H9 (cell line): ENCODE measurements around the gene CTIF. TPM values are rescaled to one million over a fixed set of nuclear protein-coding genes. Genes with fewer than 3 reads are reported as not detected.

Experiments
- DNase-seq: peaks from one replicate; pipeline ENCODE4 v3.0.0-alpha.2; 2017
- H2AFZ ChIP-seq: one replicate; pipeline ENCODE4 v1.6.1; 2013; ENCODE audit warnings: mild to moderate bottlenecking, low read length, control low read depth, moderate library complexity
- H2AK5ac ChIP-seq: 2 replicates; pipeline ENCODE4 v1.6.1; 2013; ENCODE audit warnings: low read length, control low read depth, mixed read lengths; ENCODE audit not compliant: insufficient read length
- H2BK120ac ChIP-seq: one replicate; pipeline ENCODE4 v1.6.1; 2013; ENCODE audit warnings: low read depth, mild to moderate bottlenecking, low read length, control low read depth, inconsistent platforms; ENCODE audit not compliant: poor library complexity, severe bottlenecking
- H2BK12ac ChIP-seq: 2 replicates; pipeline ENCODE4 v1.6.1; 2013; ENCODE audit warnings: low read length, control low read depth, mixed read lengths, low read depth; ENCODE audit not compliant: insufficient read length
- H2BK15ac ChIP-seq: 2 replicates; pipeline ENCODE4 v1.6.1; 2013; ENCODE audit warnings: low read depth, low read length, control low read depth
- H2BK20ac ChIP-seq: one replicate; pipeline ENCODE4 v1.6.1; 2013; ENCODE audit warnings: low read depth, mild to moderate bottlenecking, low read length, control low read depth, inconsistent platforms; ENCODE audit not compliant: poor library complexity, severe bottlenecking
- H2BK5ac ChIP-seq: 2 replicates; pipeline ENCODE4 v1.6.1; 2013; ENCODE audit warnings: low read length, control low read depth, mixed read lengths; ENCODE audit not compliant: insufficient read length
- H3K14ac ChIP-seq: 2 replicates; pipeline ENCODE4 v1.6.1; 2013; ENCODE audit warnings: low read length, control low read depth; ENCODE audit not compliant: insufficient read depth
- H3K18ac ChIP-seq: 2 replicates; pipeline ENCODE4 v1.6.1; 2013; ENCODE audit warnings: low read depth, mild to moderate bottlenecking, mixed read lengths, low read length, control low read depth; ENCODE audit not compliant: insufficient read length
- H3K23ac ChIP-seq: 2 replicates; pipeline ENCODE4 v1.6.1; 2013; ENCODE audit warnings: low read length, control low read depth, mixed read lengths, low read depth; ENCODE audit not compliant: insufficient read length
- H3K23me2 ChIP-seq: 2 replicates; pipeline ENCODE4 v1.6.1; 2013; ENCODE audit warnings: low read depth, mild to moderate bottlenecking, mixed read lengths, low read length, control low read depth; ENCODE audit not compliant: insufficient read length, poor library complexity, severe bottlenecking
- H3K27ac ChIP-seq: 2 replicates; pipeline ENCODE4 v1.5.1; 2013; ENCODE audit warnings: low read length, control low read depth, mixed read lengths, low read depth; ENCODE audit not compliant: insufficient read length
- H3K27me3 ChIP-seq: 2 replicates; pipeline ENCODE4 v1.6.1; 2013; ENCODE audit warnings: low read length, control low read depth, inconsistent platforms; ENCODE audit not compliant: insufficient read depth
- H3K4ac ChIP-seq: 2 replicates; pipeline ENCODE4 v1.6.1; 2013; ENCODE audit warnings: low read depth, mild to moderate bottlenecking, control low read depth, inconsistent platforms, low read length, moderate library complexity
- H3K4me1 ChIP-seq: 2 replicates; pipeline ENCODE4 v1.6.1; 2013; ENCODE audit warnings: low read length, control low read depth, inconsistent platforms; ENCODE audit not compliant: insufficient read depth
- H3K4me2 ChIP-seq: 2 replicates; pipeline ENCODE4 v1.6.1; 2013; ENCODE audit warnings: low read length, control low read depth, mixed read lengths; ENCODE audit not compliant: insufficient read length, insufficient read depth
- H3K56ac ChIP-seq: 2 replicates; pipeline ENCODE4 v1.6.1; 2013; ENCODE audit warnings: low read depth, mild to moderate bottlenecking, mixed read lengths, low read length, control low read depth; ENCODE audit not compliant: insufficient read length
- H3K79me1 ChIP-seq: 2 replicates; pipeline ENCODE4 v1.6.1; 2013; ENCODE audit warnings: low read depth, mild to moderate bottlenecking, moderate library complexity, low read length, control low read depth, inconsistent platforms; ENCODE audit not compliant: insufficient read depth, poor library complexity, severe bottlenecking
- H3K79me2 ChIP-seq: 2 replicates; pipeline ENCODE4 v1.6.1; 2013; ENCODE audit warnings: low read length, control low read depth, inconsistent platforms; ENCODE audit not compliant: insufficient read depth
- H3K9ac ChIP-seq: 2 replicates; pipeline ENCODE4 v1.6.1; 2013; ENCODE audit warnings: low read length, control low read depth, mixed read lengths; ENCODE audit not compliant: insufficient read length; ENCODE audit errors: extremely low read depth
- H3K9me3 ChIP-seq: one replicate; pipeline ENCODE4 v1.6.1; 2013; ENCODE audit warnings: low read depth, low read length, inconsistent platforms; ENCODE audit not compliant: control insufficient read depth
- H3T11ph ChIP-seq: one replicate; pipeline ENCODE4 v1.6.1; 2013; ENCODE audit warnings: mild to moderate bottlenecking, low read length, control low read depth, inconsistent platforms
- H4K20me1 ChIP-seq: one replicate; pipeline ENCODE4 v1.6.1; 2013; ENCODE audit not compliant: control insufficient read depth, insufficient read length, insufficient read depth
- H4K5ac ChIP-seq: 2 replicates; pipeline ENCODE4 v1.6.1; 2013; ENCODE audit warnings: low read depth, mild to moderate bottlenecking, mixed read lengths, low read length, control low read depth; ENCODE audit not compliant: insufficient read length
- H4K8ac ChIP-seq: replicated peaks from 2 replicates; pipeline ENCODE4 v1.6.1; 2013; ENCODE audit warnings: low read length, control low read depth, mixed read lengths, low read depth; ENCODE audit not compliant: insufficient read length
- H4K91ac ChIP-seq: 2 replicates; pipeline ENCODE4 v1.6.1; 2013; ENCODE audit warnings: low read depth, mild to moderate bottlenecking, moderate library complexity, mixed read lengths, low read length, control low read depth; ENCODE audit not compliant: insufficient read length
- H3K27ac Mint-ChIP-seq, 3 experiments: 2 replicates in 2 of 3; 3 replicates in 1 of 3; pipeline ENCODE4 v1.8.0; 2020 to 2021; ENCODE audit warnings: mixed read lengths in 3 of 3, mild to moderate bottlenecking in 1 of 3, moderate library complexity in 1 of 3
- H3K27me3 Mint-ChIP-seq: 2 replicates; pipeline ENCODE4 v1.8.0; 2021; ENCODE audit warnings: low read depth, mild to moderate bottlenecking, moderate library complexity, mixed read lengths
- H3K36me3 Mint-ChIP-seq, 3 experiments: 2 replicates in 2 of 3; 3 replicates in 1 of 3; pipeline ENCODE4 v1.8.0; 2020 to 2021; ENCODE audit warnings: low read depth in 3 of 3, mixed read lengths in 3 of 3; ENCODE audit not compliant: insufficient read depth in 1 of 3
- H3K4me1 Mint-ChIP-seq, 2 experiments: 2 replicates each; pipeline ENCODE4 v1.8.0; 2020; ENCODE audit warnings: mixed read lengths in 2 of 2
- H3K4me3 Mint-ChIP-seq, 2 experiments: 2 replicates in 1 of 2; 3 replicates in 1 of 2; pipeline ENCODE4 v1.8.0; 2020 to 2021; ENCODE audit warnings: mild to moderate bottlenecking in 2 of 2, mixed read lengths in 2 of 2, moderate library complexity in 1 of 2
- H3K9me3 Mint-ChIP-seq, 2 experiments: 2 replicates in 1 of 2; 3 replicates in 1 of 2; pipeline ENCODE4 v1.8.0; 2020; ENCODE audit warnings: mild to moderate bottlenecking in 2 of 2, mixed read lengths in 2 of 2, moderate library complexity in 1 of 2
- WGBS: extraction: QIAGEN DNeasy Blood & Tissue Kit; methylation state at CpG from one replicate; pipeline ENCODE4 v1.1.7; 2013; ENCODE audit warnings: missing lambda C conversion rate, low lambda C conversion rate, mixed read lengths; ENCODE audit not compliant: insufficient read length; ENCODE audit errors: extremely low coverage; 5-methylcytosine and 5-hydroxymethylcytosine counted together
- total RNA-seq: library from RNA; stranded (reverse); gene quantifications from 2 replicates; pipeline ENCODE4 v1.2.1, GENCODE V29; 2021
- TF ChIP-seq, protein P1 (sequence below): fragments of 200-600 bp; sonication (generic); conservative IDR thresholded peaks from 3 replicates; pipeline ENCODE4 v1.8.0; 2021; ENCODE audit warnings: antibody characterized with exemption, mild to moderate bottlenecking

The CTIF gene
- total RNA-seq, 1 experiment from 2014 or later, result 15.8 TPM

DNA sequence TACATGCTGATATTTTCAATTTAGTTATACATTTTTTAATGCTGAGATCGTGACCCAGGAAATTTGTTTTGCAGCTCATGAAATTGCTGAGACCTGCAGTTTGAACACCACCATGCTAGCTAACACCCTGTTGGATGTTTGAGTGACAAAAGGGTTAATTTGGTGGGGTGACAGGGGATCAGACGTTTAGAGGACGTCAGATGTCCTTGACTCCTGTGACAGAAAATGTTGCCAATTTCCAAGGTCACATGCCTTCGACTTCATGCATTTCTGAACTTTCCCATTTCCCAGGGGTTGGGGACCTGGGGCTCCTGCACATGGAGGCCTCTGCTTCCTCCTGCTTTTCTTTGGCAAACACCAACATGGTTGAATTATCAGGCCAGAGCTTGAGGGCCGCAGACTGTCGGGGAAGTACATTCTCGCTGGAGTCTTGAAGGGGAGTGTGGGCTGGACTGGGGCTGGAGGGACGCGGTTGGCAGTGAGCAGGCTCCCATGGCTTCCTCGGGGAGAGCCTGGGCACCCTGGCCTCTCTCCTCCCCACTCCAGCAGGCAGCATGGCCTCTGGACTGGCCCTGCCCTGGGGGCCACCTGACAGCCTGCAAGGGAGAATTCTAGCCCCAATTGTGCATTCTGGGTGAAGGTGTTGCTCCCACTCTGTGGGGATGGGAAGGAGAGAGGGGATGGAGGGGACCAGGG is 73.1 kb downstream of the CTIF start:
- Histone ChIP-seq H3K4me1 (no peaks in the 10 kb centered on the region; the same call in 1 of the 2 replicates), H3K27ac (no peak overlapping the region), H2BK12ac (no peak overlapping the region), H3K79me2 (no peaks in the 10 kb centered on the region), H2AFZ (no peak overlapping the region), H3K4ac (no peak overlapping the region), H2BK20ac (no peak overlapping the region), H3K27me3 (no peaks in the 10 kb centered on the region), H4K20me1 (peaks cover 3% of the 10 kb centered on the region), H3T11ph (no peak overlapping the region), H3K4me2 (no peak overlapping the region), H2AK5ac (no peak overlapping the region), H3K56ac (no peak overlapping the region), H2BK5ac (no peak overlapping the region), H3K9me3 (no peaks in the 10 kb centered on the region), H4K5ac (no peak overlapping the region), H3K23me2 (no peaks in the 10 kb centered on the region), H2BK120ac (no peak overlapping the region), H3K23ac (no peak overlapping the region), H3K9ac (no peak overlapping the region), H4K8ac (no peak overlapping the region), H3K18ac (no peak overlapping the region), H3K14ac (no peak overlapping the region), H2BK15ac (no peak overlapping the region), H4K91ac (no peak overlapping the region), H3K79me1 (no peaks in the 10 kb centered on the region)
- DNase-seq, result no peak
- Mint-ChIP-seq H3K9me3 (no peaks in the 10 kb centered on the region), H3K27ac (peak overlapping the region in 1 of 3 experiments; percentile 32; a peak in 1 of 7 replicates), H3K36me3 (no peaks in the 10 kb centered on the region; a peak in 1 of 7 replicates), H3K27me3 (no peaks in the 10 kb centered on the region), H3K4me3 (no peak overlapping the region), H3K4me1 (peaks cover 12 to 20% of the 10 kb centered on the region in 2 experiments)
- TF ChIP-seq, protein P1, sequence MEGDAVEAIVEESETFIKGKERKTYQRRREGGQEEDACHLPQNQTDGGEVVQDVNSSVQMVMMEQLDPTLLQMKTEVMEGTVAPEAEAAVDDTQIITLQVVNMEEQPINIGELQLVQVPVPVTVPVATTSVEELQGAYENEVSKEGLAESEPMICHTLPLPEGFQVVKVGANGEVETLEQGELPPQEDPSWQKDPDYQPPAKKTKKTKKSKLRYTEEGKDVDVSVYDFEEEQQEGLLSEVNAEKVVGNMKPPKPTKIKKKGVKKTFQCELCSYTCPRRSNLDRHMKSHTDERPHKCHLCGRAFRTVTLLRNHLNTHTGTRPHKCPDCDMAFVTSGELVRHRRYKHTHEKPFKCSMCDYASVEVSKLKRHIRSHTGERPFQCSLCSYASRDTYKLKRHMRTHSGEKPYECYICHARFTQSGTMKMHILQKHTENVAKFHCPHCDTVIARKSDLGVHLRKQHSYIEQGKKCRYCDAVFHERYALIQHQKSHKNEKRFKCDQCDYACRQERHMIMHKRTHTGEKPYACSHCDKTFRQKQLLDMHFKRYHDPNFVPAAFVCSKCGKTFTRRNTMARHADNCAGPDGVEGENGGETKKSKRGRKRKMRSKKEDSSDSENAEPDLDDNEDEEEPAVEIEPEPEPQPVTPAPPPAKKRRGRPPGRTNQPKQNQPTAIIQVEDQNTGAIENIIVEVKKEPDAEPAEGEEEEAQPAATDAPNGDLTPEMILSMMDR, result no peak
- no CpG with 5 or more reads among the region's 10 CpGs for WGBS
